8988T (cell line): Measurements from ENCODE around the gene PRR23C.
"Not testable (repeated sequence)": the region's sequence is repeated elsewhere in the genome, so short reads cannot be mapped to it uniquely, and the experiment has no call there.

Experiments
- DNase-seq: peaks from one replicate; pipeline ENCODE4 v3.0.0; 2011

PRR23C gene

DNA sequence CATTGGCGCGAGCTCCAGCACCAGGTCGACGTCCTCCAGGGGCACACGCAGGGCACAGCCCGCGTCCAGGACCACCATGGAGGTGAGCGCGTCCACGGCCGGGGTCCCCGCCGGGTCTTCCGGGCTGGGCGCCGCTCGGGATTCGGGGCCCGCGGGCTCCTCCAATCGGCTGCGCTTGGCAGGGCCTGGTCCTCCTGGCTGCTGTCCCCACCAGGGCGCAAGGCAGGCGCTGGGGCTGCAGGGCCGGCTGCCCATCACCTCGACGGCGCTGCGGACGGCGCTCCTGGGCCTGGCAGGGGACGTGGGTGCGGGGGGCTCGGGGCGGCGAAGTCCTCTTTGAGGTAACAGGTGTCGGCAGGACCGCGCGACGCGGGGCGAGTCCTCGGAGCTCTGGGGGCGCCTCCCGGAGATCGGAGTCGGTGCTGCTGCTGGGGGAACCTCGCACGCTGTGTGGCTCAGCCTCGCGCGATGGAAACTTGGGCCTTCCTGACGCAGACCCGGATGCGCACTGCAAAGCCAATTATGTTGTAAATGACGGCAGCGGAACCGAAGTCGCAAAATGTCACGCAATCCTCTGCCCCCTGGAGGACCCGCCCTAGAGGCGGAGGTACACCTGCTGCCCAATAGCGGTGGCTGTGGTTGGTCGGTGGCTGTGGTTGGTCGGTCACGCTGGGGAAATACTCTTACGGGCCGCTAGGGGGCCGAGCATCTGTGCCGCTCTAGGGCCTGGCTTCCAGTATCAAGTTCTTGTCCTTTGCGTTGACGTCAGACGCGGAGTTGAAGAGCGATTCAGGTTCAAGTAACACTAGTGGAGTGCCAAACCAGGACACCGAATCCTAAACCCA is at the start of gene PRR23C:
Gene PRR23C (minus strand): TSS at position 527 of the 845 bp plus-strand sequence. CDS start 272 bp downstream, at position 255.
- DNase-seq, result no peak

DNA sequence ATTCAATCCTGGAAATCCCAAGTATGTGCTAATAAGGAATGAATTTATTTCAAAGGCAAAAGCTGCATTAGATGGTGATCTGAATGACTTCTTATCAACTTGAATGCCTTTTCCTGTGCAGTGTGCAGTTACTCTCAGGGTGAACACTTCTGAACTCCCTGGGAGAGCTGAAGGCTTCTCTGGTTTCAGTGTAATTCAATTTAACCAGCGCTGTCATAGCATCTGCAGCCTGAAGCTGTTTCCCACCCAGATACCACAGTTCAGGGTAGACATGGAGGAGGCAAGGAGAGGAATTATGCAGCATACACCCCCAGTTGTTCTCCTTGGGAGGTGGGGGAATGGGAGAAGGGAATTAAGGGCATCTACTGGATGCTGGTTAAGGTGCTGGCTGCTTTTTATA is 49.1 kb upstream of the PRR23C start:
- no peak for DNase-seq

DNA sequence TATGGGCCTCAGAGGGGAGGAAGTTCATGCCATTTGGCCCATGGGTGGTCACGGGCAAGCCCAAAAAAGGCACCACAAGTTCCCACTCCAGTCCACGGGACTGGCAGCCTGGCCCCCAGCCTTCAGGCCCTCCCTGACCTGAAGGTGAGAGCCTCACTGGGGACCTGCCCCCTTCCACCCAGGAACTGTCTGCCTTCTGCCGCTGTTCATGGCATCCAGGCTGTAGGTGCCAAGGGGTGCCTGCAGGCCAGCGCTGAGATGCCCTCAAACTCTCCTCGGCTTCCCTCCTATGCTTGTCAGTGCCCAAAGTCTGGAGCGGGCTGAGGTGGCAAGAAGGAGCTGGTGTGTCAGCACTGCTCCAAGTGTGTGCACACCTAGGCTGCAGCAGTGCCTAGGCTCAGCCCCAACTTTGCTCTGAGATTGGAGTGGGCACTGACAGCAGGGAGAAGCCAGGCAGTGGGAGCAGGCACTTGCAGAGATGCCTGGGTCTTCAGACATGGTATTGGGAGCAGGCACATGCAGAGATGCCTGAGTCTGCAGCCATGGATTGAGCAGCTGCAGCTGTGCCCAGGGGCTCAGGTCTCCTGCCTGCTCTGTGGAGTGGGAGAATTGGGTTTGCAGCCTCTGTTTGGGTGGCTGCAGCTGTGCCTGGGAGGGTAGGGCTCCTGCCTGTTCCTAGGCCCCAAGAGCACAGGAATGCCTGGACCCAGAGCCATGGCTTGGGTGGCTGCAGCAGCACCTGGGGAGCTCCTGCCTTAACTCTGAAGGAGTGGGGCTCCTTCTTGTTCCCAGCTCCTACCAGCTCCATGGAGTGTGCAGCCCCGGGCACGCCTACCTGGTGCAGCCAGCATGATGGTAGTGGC is 44.0 kb upstream of the PRR23C start:
- DNase-seq, result no peak

DNA sequence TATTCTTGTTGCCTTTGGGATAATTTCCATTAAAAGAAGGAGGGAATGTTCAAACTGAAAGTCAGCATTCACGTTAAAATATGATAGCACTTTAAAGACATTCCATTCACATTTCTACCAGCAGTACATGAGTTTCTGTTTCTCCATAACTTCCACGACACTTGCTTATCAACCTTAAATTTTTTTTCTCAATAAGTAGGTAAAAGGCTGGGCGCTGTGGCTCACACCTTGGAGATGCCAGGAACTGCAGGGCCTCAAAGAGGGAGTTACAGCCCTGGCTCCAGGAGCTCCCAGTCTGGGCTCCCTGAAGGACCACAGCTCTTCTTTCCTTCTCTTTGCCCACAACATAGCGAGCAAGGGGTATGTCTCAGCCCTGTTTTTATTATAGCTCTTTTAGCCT is 42.9 kb upstream of the PRR23C start:
- no peak for DNase-seq

DNA sequence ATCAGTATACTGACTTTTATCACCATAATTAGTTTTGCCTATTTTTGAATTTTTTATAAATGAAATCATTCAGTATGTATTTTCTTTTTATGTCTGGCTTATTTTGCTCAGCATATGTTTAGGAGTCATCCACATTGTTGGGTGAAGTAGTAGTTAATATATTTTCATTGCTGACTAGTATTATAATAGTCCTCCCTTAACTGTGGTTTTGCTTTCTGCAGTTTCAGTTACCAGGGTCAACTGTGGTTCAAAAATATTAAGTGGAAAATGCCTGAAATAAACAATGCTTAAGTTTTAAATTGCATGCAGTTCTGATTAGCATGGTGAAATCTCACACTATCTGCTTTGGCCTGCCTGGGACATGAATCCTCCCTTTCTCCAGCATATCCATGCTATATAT is 39.5 kb upstream of the PRR23C start:
- DNase-seq, result no peak

DNA sequence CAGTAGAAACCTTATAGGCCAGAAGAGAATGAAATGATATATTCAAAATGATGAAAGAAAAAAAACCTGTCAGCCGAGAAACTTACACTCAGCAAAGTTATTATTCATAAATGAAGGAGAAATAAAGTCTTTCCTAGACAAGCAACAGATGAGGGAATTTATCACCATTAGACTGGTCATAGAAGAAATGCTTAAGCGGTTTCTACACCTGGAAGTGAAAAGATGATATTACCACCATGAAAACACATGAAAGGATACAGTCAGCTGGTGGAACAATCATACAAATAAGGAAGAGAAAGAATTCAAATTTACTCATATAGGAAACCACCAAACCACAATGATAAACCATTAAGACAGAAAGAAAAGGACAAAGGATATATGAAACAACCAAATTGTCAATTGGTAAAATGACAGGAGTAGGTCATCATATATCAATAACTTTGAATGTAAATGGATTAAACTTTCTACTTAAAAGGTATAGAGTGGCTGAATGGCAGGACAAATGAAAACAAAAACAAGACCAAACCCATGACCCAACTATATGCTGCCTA is 29.9 kb upstream of the PRR23C start:
- no peak for DNase-seq

DNA sequence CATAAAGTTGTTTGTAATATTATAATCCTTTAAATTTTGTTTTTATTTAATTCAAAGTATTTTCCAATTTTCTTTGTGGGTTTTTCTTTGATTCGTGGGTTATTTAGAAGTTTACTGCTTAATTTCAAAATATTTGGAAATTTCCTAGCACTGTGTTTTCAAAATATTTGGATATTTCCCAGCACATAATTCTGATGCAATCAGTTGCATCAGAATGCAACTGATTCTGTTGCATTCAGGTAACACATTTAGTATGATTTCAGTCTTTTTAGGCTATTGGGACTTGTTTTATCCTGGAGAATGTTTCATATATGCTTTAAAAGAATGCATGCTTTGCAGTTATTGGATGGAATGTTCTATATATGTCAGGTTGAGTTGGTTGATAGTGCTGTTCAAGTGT is 18.2 kb upstream of the PRR23C start:
- no peak for DNase-seq

DNA sequence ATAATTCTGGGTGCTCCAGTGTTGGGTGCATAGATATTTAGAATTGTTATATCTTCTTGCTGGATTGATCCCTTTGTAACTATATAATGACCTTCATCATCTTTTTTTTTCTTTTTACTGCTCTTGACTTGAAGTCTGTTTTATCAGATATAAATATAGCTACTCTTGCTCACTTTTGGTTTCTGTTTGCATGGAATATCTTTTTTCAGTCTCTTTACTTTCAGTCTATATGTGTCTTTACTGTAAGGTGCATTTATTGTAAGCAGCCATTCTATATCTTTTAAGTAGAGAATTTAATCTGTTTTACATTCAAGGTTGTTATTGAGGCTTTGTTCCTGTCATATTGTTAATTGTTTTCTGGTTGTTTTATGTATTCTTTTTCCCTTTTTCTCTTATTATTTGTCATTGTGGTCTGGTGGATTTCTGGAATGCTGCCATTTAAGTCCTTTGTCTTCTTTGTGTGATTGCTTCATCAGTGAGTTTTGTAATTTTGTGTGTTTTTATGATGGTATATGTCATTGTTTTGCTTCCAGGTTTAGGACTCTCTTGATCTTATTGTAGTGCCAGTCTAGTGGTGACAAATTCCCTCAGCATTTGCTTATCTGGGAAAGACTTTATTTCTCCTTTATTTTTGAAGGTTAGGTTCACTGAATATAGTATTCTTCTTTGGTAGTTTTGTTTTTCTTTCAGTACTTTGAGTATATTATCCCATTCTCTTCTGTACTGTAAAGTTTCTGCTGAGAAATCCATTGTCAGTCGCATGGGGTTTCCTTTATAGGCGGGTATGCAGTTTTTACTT is 8.3 kb upstream of the PRR23C start:
- no peak for DNase-seq

DNA sequence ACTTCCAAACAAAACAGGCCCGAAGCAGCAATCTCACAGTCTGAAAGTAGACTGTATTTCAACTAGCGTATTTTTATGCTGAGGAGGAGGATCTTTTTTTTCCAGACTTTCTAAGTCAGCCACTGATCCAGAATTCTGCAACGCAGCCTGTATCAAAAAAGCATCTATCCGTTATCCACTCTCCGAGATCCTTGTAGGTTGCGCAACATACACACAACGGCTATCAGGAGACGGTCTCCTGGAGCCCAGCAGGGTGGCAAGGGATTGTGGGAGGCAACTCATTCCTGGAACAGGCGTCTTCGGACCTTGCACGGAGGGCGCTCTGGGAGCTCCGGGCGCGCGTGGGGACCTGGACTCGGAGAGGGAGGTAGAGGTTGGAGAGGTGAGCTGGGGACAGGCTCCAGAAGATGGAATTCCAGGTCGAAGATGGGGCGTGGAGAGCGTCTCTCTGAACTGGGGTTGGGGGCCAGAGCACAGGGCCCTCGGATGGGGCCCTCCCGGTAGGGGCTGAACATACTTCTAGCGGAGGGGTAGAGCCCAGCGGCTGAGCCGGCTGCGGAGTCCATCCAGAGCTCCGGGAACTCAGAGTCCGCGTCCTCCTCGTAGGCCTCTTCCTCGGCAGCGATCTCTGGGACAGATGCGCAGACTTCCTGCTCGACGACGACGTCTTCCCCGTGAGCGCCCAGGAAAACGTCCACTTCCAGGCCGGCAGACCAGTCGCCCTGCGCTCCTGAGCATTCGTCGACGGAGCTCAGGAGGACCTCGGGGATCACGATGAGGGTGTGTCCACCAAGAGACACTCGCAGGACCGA is 932 bp downstream of the PRR23C start:
- DNase-seq, result no peak

DNA sequence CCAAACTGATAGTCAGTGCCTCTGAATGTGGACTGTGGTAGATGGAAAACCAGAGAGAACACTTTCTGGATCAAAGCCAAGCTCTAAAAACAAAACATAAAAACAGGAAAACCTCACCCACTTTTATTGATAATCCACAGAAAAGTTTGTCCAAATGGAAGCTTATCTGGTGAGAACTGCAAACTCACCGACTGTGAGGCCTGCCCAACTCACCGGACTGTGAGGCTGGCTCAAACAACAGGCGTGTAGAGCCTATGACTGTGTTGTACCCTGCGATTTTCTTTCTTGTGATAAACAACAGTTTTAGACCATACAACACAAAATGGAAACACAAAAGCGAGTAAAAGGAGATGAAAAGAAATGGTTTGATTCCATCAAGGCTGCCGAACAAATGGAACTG is 7.2 kb downstream of the PRR23C start:
- DNase-seq, result no peak

DNA sequence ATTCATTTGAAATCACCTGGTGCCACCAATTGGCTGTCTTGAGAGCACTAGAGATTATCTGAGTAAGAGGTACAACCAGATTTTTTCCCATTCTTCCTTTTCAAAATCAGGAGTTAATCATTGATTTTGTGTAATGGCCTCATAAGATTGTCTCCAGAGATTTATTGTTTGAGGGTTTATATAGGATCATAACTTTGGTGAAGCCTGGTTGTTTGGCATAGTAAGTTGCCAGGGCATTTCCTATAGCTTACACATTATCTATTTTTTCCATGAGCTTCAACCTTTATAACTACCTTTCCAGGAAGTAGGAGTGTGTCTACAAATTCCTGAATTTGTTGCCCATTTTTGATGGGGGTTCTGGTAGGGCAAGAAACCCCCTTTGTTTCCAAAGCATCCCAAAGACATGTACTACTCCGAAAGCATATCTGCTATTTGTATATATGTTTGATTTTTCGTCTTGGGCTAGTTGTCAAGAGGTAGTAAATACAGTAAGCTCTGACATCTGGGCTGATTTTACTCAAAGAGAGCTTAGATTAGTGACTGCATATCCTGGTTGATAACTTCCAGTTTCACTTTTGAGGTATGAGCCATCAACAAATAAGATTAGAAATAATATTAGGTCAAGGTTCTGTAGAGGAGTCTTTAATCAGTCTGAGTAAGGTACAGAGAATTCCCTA is 12.2 kb downstream of the PRR23C start:
- no peak for DNase-seq

DNA sequence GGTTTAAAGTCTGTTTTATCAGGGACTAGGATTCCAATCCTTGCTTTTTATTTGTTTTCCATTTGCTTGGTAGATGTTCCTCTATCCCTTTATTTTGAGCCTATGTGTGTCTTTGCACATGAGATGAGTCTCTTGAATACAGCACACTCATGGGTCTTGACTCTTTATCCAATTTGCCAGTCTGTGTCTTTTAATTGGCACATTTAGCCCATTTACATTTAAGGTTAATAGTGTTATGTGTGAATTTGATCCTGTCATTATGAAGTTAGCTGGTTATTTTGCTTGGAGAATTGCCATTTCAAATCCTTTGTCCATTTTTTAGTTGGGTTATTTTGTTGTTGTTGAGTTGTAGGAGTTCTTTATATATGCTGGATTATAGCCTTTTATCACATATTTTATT is 14.1 kb downstream of the PRR23C start:
- DNase-seq, result not testable (repeated sequence)

DNA sequence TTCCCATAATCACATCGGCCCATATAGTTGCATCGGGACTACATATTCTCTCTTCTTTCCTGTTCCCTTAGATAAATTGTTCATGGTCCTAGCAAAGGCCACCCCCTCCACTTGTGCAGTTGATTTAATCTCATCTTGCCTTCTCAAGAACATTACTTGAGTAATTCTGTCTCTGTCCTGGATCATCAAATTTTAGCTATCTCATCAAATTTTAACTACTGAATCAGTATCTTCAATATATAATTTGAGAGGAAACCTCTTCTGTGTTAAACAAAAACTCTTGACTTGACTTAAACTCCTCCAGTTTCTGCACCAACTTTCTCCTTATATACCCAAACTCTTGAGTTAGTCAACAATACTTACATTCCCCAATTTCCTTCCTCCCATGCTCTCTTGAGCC is 19.7 kb downstream of the PRR23C start:
- no peak for DNase-seq

DNA sequence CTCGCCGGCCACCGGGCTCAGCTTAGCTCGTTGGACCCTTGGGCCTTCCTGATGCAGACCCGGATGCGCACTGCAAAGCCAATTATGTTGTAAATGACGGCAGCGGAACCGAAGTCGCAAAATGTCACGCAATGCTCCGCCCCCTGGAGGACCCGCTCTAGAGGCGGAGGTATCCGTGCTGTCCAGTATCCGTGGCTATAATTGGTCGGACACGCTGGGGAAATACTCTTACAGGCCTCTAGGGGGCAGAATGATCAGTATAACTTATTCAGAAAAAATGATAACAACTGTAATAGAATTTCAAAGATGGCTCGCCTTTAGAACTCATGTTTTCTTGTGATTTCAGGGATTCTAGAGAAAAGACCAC is 23.8 kb downstream of the PRR23C start, which contains the start of gene PRR23B:
Gene PRR23B (minus strand): TSS at position 59 of the 367 bp plus-strand sequence. CDS start 265 bp downstream, outside the sequence.
- DNase-seq, result no peak

DNA sequence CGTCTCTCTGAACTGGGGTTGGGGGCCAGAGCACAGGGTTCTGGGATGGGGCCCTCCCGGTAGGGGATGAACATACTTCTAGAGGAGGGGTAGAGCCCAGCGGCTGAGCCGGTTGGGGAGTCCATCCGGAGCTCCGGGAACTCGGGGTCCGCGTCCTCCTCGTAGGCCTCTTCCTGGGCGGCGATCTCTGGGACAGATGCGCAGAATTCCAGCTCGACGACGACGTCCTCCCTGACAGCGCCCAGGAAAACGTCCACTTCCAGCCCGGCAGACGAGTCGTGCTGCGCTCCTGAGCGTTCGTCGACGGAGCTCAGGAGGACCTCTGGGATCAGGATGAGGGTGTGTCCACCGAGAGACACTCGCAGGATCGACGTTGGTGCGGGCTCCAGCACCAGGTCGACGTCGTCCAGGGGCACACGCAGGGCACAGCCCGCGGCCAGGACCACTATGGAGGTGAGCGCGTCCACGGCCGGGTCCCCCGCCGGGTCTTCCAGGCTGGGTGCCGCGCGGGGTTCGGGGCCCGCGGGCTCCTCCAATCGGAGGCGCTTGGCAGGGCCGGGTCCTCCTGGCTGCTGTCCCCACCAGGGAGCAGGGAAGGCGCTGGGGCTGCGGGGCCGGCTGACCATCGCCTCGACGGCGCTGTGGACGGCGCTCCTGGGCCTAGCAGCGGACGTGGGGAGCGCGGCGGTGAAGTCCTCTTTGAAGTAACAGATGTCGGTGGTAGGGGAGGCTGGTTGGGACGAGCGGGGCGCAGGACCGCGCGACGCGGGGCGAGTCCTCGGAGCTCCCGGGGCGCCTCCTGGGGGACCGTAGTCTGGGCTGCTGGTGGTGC is 24.4 kb downstream of the PRR23C start:
- DNase-seq, result no peak

DNA sequence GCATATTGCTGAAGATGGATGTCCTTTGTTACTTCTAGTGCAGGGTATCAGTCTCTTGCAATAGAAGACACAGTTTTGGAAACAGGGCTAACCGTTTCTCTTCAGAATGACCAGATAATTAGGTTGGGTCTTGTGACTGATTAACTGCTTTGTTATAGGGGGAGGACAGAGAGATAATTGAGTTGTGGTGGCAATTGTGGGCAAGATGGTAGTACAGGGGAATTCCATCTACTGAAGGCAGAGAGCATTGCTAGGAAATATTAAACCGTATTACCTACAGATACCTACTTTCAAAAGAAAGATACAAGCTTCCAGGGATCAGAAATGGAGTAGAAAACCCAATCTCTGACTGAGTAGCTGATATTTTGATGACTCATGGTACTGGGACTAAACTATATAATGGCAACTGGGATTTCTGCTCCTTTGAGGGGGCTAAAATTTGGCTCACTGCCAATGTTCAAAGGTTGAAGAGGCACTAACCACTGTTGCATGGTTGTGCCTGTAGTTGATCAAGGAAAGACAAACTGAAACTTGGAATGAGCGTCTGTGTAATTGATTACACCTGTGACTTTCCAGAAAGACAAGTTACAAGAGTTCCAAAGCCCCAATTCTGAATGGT is 28.2 kb downstream of the PRR23C start:
- DNase-seq, result no peak

DNA sequence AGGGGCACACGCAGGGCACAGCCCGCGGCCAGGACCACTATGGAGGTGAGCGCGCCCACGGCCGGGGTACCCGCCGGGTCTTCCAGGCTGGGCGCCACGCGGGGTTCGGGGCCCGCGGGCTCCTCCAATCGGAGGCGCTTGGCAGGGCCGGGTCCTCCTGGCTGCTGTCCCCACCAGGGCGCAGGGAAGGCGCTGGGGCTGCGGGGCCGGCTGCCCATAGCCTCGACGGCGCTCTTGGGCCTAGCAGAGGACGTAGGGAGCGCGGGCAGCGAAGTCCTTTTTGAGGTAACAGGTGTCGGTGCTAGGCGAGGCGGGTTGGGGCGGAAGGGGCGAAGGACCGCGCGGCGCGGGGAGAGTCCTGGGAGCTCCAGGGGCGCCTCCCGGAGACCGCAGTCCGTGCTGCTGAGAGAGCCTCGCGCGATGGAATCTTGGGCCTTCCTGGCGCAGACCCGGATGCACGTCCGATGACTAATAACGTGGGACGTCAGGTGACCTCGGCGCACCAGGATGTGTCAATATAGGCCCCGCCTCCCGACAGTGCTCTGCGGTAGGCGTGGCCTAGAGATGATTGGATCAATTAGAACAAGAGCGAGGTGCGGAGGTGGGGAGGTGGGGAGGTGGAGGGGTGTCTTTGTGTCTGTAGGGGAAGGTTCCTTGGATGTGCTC is 38.5 kb downstream of the PRR23C start, which contains the start of gene PRR23A:
Gene PRR23A (minus strand): TSS at position 218 of the 666 bp plus-strand sequence. CDS start 0 bp downstream, at position 218.
- DNase-seq, result no peak

DNA sequence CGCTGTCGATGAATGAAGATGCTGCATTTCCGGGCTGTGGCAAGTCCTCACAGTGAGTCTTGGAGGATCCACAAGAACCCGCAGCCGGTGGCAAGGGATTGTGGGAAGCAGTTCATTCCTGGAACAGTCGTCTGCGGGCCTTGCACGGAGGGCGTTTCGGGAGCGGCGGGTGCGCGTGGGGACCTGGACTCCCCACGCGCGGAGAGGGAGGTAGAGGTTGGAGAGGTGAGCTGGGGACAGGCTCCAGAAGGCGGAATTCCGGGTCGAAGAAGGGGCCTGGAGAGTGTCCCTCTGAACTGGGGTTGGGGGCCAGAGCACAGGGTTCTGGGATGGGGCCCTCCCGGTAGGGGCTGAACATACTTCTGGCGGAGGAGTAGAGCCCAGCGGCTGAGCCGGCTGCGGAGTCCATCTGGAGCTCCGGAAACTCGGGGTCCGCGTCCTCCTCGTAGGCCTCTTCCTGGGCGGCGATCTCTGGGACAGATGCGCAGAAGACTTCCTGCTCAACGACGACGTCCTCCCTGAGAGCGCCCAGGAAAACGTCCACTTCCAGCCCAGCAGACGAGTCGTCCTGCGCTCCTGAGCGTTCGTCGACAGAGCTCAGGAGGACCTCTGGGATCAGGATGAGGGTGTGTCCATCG is 39.2 kb downstream of the PRR23C start:
- DNase-seq, result no peak

DNA sequence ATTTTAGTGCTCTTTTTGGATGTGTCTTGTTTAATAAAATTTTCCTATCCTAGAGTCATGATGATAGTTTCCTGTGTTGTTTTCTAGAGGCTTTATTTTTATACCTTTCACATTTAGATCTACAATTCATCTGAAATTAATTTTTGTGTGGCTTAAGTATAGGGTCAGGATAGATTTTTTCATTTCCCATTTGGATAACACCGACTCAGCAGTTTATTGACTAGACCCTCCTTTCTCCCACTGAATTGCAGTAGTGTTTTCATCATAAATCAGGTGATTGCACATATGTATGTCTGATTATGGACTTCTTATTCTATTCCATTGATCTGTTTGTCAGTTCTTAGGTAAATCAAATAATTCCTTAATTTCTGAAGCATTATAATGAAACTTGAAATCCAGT is 49.0 kb downstream of the PRR23C start:
- no peak for DNase-seq
